Activated naive CD4-positive, alpha-beta T cell treated with anti-CD3 and anti-CD28 coated beads, Interleukin-2, amount 50 U/mL, for 72 hours (primary cell): Measurements from ENCODE around the gene GRB14. TPM values are rescaled to one million over a fixed set of nuclear protein-coding genes. Genes with fewer than 3 reads are reported as not detected.
A peak's percentile ranks its signal among the peaks of the same experiment; 100 is the strongest.
"Not testable (repeated sequence)": the region's sequence is repeated elsewhere in the genome, so short reads cannot be mapped to it uniquely, and the experiment has no call there.

Experiments
- ATAC-seq, 2 donors: fragments of 150-1000 bp; cut with Tn5 transposase; 2 replicates each; pipeline ENCODE4 v1.10.0; 2021; ENCODE audit warnings: mild to moderate bottlenecking in 2 of 2, moderate library complexity in 2 of 2
- DNase-seq, 2 donors: peaks; one replicate each; pipeline ENCODE4 v3.0.0; 2021 to 2022; ENCODE audit warnings: low spot score in 2 of 2
- H3K27ac Mint-ChIP-seq, 2 donors: one replicate each; pipeline ENCODE4 v1.8.0; 2022; ENCODE audit warnings: mild to moderate bottlenecking in 2 of 2, mixed read lengths in 2 of 2
- H3K36me3 Mint-ChIP-seq, 2 donors: one replicate each; pipeline ENCODE4 v1.8.0; 2022; ENCODE audit warnings: mixed read lengths in 2 of 2
- H3K9me3 Mint-ChIP-seq, 2 donors: one replicate each; pipeline ENCODE4 v1.8.0; 2022; ENCODE audit warnings: mixed read lengths in 2 of 2
- total RNA-seq, 2 donors: library from RNA; stranded (reverse); gene quantifications; one replicate each; pipeline ENCODE4 v1.2.3, GENCODE V29; 2022

The GRB14 gene
- total RNA-seq = not detected

DNA sequence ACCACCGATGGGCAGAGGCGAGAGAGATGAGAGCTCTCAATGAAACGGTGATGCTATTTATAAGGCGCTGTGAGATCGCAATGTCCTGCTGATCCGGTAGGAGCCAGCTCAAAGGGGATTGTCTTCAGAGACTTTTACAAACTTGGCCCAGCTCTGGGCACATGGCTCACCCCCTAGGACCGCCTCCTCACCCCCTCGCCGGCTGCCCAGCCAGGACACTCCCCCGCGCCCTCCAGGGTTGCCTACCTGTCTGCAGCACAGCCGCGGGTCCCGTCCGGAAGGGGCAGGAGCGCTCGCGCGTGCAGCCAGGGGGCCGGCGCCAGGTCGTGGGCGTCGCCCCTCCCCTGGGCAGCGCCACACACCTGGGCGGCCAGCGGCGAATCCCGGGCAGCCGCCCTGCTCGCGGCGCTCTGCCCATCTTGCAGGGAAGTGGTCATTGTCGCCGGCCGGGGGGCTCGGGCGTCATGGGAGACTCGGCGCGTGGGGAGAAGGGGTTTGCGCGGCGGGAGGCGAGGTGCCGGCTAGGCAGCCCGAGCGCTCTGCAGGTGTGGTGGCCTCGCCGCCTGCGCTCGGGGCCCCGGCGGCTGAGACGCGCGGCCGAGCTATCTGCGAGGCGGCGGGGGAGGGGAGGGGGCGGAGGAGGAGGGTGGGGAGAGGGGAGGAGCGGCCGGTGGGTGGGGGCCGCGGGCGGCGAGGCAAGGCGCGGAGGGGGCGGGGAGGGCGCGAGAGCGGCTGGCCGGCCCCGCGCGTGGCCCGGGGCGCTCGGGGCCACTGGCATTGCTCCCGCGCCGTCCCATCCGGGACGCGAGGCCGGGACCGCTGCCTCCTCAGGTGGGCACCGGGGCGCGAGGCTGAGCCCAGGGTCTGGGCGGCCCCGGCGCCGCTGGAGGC lies at the start of gene GRB14:
Gene GRB14, minus strand, starts transcription at position 610 of the 891 bp plus-strand sequence. Its CDS starts 173 bp downstream, at position 437.
- Mint-ChIP-seq H3K36me3 (peaks cover 0 to 16% of the 10 kb centered on the region in 2 donors), H3K27ac (no peak within 1 kb of the TSS), H3K9me3 (peaks cover 0 to 6% of the 10 kb centered on the region in 2 donors)
- ATAC-seq (peak in 1 of 2 donors; percentile 37), DNase-seq (no peak)

DNA sequence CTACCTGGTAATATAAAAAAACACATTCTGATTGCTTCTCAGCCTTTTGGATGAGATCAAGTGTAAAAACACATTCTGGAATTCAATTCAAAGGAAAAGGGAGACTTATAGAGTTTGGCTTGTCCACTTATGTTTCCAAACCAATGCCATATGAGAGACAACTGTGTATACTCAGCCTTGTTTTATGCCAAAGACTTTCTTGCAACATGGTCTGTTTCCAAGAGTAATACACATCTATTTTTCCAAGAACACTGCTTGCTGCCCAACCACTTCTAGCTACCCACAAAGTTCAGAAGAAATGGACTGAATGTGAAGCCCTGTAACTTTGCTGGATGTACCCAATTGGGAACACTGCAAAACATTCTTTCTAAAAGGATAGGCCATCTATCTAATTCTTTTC lies 48.0 kb upstream of the GRB14 start:
- no peak for ATAC-seq
- Mint-ChIP-seq H3K9me3 (peaks cover 6 to 8% of the 10 kb centered on the region in 2 donors), H3K36me3 (no peaks in the 10 kb centered on the region), H3K27ac (no peak overlapping the region)
- no peak for DNase-seq

DNA sequence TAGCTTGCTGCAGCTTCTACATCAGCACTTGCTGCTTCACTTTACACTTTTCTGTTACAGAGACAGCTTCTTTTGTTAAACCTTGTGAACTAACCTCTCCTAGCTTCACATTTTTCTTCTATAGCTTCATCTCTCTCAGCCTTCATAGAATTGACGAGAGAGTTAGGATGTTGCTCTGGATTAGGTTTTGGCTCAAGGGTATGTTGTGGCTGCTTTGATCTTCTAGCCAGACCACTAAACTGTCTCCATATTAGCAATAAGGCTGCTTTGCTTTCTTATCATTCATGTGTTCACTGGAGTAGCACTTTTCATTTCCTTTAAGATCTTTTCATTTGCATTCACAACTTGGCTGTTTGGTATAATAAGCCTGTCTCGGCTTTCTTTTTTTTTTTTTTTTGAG lies 46.3 kb upstream of the GRB14 start:
- ATAC-seq = no peak
- H3K9me3 Mint-ChIP-seq = peaks cover 8 to 10% of the 10 kb centered on the region in 2 donors

DNA sequence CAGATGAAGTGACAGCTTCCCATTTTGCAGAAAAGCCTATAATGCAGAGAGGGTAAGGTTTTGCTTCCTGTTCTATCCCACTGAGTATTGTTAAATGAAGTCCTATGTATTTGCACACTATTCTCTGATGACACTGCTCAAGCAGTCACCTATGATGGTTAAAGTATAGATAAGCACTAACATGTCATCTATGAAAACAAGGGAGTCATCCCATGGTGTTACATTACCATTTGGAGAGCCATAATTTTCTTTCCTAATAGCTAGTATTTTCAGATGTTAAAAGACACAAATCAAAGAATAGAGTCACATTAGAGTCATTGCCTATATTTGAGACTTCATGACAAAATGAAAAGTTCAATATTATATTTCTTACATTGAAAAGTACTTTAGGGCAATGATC lies 42.8 kb upstream of the GRB14 start:
- Mint-ChIP-seq H3K36me3 (no peaks in the 10 kb centered on the region), H3K9me3 (peaks cover 8 to 10% of the 10 kb centered on the region in 2 donors), H3K27ac (no peak overlapping the region)
- DNase-seq = no peak
- no peak for ATAC-seq

More for the DNA sequence above, 46.3 kb upstream of the GRB14 start:
- no peak for DNase-seq
- Mint-ChIP-seq H3K27ac (no peak overlapping the region), H3K36me3 (no peaks in the 10 kb centered on the region)

DNA sequence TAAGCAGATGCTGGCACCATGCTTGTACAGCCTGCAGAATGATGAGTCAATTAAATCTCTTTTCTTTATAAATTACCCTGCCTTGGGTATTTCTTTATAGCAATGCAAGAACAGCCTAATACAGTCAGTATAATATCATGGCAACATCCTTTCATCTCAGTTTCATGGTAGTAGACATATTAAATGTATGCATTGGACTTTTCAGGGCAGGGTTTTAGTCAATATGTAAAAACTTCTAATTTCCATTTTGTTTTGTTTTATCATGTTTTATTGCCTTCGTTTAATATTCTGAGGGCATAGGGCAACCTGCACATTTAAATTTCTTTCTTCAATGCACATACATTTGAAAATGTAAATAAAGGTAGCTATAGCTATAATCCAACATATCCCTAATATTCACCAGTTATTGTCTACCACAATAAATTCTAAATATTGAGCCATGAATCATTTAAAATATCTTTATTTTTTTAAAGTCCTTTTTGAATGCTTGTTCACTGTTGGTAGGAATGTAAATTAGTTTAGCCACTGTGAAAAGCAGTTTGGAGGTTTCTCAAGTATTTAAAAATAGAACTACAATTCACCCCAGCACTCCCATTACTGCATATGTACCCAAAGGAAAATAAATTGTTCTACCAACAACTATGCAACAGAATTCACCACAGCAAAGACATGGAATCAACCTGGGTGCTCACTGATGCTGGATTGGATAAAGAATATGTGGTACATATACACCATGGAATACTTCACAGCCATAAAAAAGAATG lies 41.8 kb upstream of the GRB14 start:
- H3K27ac Mint-ChIP-seq = no peak overlapping the region
- DNase-seq (no peak), ATAC-seq (no peak)
- peaks cover 8 to 13% of the 10 kb centered on the region in 2 donors for H3K9me3 Mint-ChIP-seq
- no peaks in the 10 kb centered on the region for H3K36me3 Mint-ChIP-seq

DNA sequence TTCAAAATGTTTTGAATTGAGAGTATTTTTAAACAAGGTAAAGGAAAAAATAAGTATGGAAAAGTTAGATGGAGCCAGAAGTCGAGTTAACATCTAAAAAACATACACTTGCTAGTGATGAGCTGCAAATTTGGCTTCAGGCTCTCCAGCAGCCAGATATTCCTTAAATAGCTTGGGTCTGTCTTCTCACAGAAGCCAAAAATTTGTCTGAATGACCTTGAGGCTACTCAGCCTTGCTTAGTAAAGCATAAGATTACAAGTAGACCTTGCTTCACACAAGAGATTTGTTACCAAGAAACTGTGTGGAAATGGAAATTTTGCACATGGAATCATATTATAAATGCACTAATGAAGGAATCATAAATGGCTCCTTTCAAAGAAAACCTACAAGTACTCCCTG lies 40.8 kb upstream of the GRB14 start:
- DNase-seq (no peak), ATAC-seq (no peak)
- H3K9me3 Mint-ChIP-seq = peaks cover 8 to 13% of the 10 kb centered on the region in 2 donors
- H3K27ac Mint-ChIP-seq = no peak overlapping the region
- H3K36me3 Mint-ChIP-seq = no peaks in the 10 kb centered on the region

DNA sequence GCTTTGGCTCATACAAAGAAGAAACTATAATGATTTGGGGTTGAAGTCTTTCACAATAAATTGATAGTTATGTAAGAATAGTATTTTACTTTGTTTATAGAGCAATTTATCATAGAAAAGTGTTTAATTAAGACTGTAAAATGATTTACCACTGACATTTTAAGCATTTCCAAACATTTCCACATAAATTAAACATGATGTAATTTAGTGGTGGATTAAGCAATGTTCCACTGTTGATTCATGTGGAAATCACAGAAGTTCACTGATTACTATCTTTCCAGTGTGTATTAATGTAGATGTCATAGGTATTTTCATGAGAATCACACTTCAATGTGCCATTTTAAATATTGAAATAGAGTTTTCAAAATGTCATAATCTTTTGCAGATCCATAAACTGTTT lies 40.1 kb upstream of the GRB14 start:
- no peak overlapping the region for H3K27ac Mint-ChIP-seq

DNA sequence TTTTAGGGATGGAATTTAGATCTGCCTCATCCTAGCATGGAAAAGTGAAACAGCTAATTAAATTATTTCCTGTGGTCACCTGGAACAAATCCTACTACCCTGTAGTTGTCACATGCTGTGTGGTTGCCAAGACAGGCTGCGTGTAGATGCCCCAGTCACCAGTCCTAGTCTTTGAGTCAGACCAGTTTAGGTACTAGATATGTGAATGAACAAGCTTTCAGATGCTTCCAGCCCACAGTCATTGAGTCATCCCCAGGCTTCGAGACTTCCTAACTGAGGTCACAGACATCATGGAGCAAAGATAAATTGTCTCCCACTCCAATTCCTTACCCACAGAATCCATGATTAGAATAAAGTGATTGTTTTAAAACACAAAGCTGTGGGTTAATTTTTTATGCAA lies 35.8 kb upstream of the GRB14 start:
- DNase-seq = no peak
- Mint-ChIP-seq H3K27ac (no peak overlapping the region), H3K36me3 (peaks cover 0 to 11% of the 10 kb centered on the region in 2 donors), H3K9me3 (peaks cover 6 to 10% of the 10 kb centered on the region in 2 donors)
- no peak for ATAC-seq

More for the DNA sequence above, 40.1 kb upstream of the GRB14 start:
- ATAC-seq = no peak
- Mint-ChIP-seq H3K36me3 (no peaks in the 10 kb centered on the region), H3K9me3 (peaks cover 4 to 10% of the 10 kb centered on the region in 2 donors)
- DNase-seq = no peak

DNA sequence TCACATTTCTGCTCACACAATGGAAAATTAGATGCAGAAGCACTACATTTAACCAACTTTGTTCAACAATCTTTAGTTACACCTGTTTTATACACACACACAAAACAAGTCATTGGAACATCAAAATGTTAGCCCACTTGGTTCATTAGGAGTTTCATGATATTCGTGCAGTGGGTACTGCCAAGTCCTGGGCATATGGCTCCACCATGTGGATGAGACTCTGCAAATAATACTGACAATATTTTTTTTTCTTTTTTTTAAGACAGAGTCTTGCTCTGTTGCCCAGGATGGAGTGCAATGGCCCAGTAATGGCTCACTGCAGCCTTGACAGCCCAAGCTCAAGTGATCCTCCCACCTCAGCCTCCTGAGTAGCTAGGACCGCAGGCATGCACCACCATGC lies 34.5 kb upstream of the GRB14 start:
- H3K27ac Mint-ChIP-seq = no peak overlapping the region
- no peak for ATAC-seq
- H3K36me3 Mint-ChIP-seq = peaks cover 0 to 18% of the 10 kb centered on the region in 2 donors
- no peak for DNase-seq
- peaks cover 12 to 15% of the 10 kb centered on the region in 2 donors for H3K9me3 Mint-ChIP-seq

DNA sequence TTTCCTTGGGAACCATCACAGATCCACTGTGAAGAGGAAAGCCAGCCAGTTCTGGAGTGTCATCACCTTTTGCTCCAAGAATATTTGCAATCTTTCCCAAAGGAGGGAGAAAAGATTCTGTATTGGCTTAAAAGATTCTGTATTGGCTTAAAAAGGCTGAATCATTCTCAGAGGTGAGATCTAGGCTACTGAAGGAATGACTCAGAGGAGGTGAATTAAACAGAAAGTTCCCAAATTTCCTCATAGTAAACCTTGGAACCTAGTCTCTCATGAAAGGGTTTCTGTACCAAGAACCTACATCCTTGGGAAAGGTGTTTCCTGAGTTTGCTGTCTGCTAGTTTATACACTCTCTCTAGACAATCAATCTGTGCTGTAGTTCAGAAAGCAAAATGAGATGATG lies 34.1 kb upstream of the GRB14 start:
- DNase-seq (no peak), ATAC-seq (no peak)
- no peak overlapping the region for H3K27ac Mint-ChIP-seq
- peaks cover 0 to 22% of the 10 kb centered on the region in 2 donors for H3K36me3 Mint-ChIP-seq
- H3K9me3 Mint-ChIP-seq = peaks cover 14 to 19% of the 10 kb centered on the region in 2 donors

DNA sequence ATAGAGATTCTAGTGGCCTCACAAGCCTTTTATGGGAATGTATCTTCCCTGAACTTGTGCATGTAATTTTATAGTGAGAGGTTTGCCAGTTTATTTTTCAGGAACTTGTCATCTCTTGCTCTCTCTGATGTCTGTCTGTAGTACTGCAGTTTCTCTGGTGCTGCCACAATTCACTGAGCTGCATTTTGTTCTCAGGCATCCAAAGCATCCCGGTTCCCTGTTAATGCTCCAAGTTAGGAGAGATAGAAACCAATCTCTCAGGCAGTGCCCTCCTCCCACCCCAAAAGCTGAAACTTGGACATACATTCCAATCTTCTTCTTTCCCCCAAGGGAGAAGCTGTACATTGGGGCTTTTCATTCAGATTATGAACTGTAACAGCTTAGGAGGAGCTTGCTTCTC lies 30.1 kb upstream of the GRB14 start:
- peaks cover 0 to 23% of the 10 kb centered on the region in 2 donors for H3K36me3 Mint-ChIP-seq
- no peak for DNase-seq
- ATAC-seq = no peak
- no peak overlapping the region for H3K27ac Mint-ChIP-seq
- peaks cover 14 to 29% of the 10 kb centered on the region in 2 donors for H3K9me3 Mint-ChIP-seq

DNA sequence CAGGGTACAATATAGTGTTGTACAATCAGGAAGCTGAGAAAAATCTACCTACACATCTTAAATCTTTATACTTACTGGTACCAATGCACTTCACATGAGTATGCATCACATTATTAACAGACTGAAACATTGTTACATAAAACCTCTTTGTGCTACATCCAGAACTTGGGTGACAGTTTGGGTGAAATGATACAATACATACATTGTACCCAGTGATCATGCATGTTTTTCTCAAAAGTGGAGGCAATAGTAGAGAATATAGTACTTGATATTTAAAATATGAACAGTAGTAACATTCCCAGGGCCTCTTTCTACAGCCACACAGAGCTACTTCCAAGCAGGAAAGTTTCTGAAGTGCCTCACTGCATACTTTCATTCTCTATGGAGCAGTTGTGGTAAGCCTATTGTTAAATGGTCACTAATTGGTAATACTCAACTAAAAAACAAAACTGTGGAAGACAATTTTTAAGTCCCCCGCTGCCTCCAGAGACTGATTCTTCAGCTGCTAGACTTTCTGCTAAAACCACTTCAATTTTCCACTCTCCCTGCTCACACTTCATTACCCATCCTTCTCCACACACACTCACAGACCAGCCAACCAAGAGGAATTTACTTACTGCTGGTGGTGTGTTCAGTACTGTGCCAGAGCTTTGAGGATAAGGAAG lies 22.9 kb upstream of the GRB14 start:
- no peak for ATAC-seq
- DNase-seq = no peak
- Mint-ChIP-seq H3K36me3 (no peaks in the 10 kb centered on the region), H3K9me3 (peaks cover 6 to 17% of the 10 kb centered on the region in 2 donors), H3K27ac (no peak overlapping the region)

DNA sequence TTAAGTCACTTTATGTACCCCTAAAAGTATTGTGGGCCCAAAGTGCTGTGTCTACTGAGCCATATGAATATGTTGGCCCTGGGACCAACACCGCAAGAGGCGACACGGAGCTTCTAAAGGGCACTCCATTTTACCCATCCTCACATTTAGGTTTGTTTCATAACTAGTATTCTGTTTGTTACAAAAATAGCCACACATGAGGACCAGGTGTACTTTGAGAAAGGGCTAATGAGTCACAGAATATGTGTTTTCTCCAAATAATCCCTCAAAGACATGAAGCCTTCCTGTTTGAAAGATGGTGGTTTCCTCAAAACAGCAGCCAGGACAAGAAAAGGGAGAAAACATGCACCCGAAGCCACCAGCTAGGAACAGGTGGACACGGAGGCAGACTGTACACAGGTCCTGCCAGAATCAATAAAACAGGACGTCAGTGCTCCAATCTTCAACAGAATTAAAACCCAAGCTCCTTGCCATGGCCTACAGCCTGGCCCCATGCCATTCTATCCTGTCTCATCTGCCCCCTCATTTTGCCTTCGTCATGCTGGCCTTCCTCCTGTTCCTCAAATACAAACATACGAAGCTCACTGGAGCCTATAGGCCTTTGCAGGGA lies 21.8 kb upstream of the GRB14 start:
- no peak for ATAC-seq
- DNase-seq = no peak
- H3K27ac Mint-ChIP-seq = no peak overlapping the region
- no peaks in the 10 kb centered on the region for H3K36me3 Mint-ChIP-seq
- H3K9me3 Mint-ChIP-seq = peaks cover 10 to 14% of the 10 kb centered on the region in 2 donors

DNA sequence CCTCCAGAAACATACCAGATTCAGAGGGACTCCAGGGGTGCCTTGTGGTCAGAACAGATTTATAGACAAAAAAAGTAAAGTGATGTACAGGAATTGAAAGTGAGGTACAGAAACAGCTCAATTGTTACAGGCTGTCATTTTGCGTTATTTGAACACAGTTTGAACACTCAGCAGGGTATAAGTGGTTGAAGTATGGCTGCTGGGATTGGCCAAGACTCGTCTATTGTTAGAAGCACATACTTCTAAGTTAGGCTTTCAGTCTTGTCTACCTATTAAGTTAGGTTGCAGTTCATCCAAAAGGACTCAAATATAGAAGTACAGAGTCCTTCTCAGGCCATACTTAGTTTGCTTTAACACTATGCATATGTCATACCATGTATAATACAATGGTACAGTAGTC lies 21.0 kb upstream of the GRB14 start:
- DNase-seq (no peak), ATAC-seq (no peak)
- peaks cover 11 to 12% of the 10 kb centered on the region in 2 donors for H3K9me3 Mint-ChIP-seq
- no peaks in the 10 kb centered on the region for H3K36me3 Mint-ChIP-seq
- no peak overlapping the region for H3K27ac Mint-ChIP-seq

DNA sequence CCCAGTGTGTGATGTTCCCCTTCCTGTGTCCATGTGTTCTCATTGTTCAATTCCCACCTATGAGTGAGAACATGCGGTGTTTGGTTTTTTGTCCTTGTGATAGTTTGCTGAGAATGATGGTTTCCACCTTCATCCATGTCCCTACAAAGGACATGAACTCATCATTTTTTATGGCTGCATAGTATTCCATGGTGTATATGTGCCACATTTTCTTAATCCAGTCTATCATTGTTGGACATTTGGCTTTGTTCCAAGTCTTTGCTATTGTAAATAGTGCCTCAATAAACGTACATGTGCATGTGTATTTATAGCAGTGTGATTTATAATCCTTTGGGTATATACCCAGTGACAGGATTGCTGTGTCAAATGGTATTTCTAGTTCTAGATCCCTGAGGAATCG lies 7.0 kb upstream of the GRB14 start:
- DNase-seq, H3K9me3 Mint-ChIP-seq, H3K27ac Mint-ChIP-seq, ATAC-seq, H3K36me3 Mint-ChIP-seq: not testable (repeated sequence)

DNA sequence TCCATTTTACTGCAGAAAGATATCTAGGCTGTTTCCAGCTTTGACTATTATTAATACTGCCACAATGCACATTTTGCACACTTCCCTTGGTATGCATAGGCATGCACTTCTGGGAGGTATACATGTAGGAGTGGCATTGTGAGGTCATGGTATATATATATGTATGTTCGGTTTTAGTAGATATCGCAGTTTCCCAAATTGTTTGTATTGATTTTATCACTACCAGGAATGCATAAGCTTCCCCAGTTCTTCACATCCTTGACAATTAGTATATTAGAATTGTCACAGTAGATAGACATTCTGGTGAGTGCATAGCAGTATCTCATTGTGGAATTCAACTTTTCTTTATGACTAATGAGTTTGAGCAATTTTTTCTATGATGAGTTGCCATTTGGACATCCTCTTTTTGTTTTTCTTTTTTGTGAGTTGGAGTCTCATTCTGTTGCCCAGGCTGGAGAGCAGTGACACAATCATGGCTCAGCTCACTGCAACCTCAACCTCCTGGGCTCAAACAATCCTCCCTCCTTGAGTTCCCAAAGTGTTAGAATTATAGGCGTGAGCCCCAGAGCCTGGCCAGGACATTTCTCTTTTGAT lies 4.2 kb upstream of the GRB14 start:
- Mint-ChIP-seq H3K9me3 (no peaks in the 10 kb centered on the region), H3K27ac (no peak overlapping the region), H3K36me3 (peaks cover 0 to 10% of the 10 kb centered on the region in 2 donors)
- DNase-seq (no peak), ATAC-seq (no peak)
